COLO829 (cell line): ENCODE measurements around the gene AMBRA1.

ENCODE experiments used
- DNase-seq: peaks from one replicate; pipeline ENCODE4 v3.0.0; 2012; ENCODE audit warnings: low spot score

AMBRA1 gene

GRCh38 chr11:46504817-46505613 is 88.8 kb downstream of the AMBRA1 start:
- DNase-seq, result no peak

GRCh38 chr11:46499821-46500220 is 94.0 kb downstream of the AMBRA1 start:
- no peak for DNase-seq

GRCh38 chr11:46498968-46499367 is 94.9 kb downstream of the AMBRA1 start:
- DNase-seq, result no peak

- no peak for DNase-seq
Observed at GRCh38 chr11:46498179-46498578, 95.6 kb downstream of the AMBRA1 start.

- DNase-seq, result no peak
Observed at GRCh38 chr11:46497498-46497897, 96.3 kb downstream of the AMBRA1 start.

GRCh38 chr11:46493791-46494190 is 100.0 kb downstream of the AMBRA1 start:
- DNase-seq, result no peak

- no peak for DNase-seq
Observed at GRCh38 chr11:46492532-46492931, 101.3 kb downstream of the AMBRA1 start.

- DNase-seq, result no peak
Observed at GRCh38 chr11:46491661-46492330, 102.0 kb downstream of the AMBRA1 start.

- DNase-seq, result no peak
Observed at GRCh38 chr11:46490666-46491065, 103.2 kb downstream of the AMBRA1 start.

- DNase-seq, result peak; percentile 14
Observed at GRCh38 chr11:46489656-46490560, 103.9 kb downstream of the AMBRA1 start.

GRCh38 chr11:46485856-46486443 is 107.9 kb downstream of the AMBRA1 start:
- no peak for DNase-seq

GRCh38 chr11:46484101-46484500 is 109.7 kb downstream of the AMBRA1 start:
- DNase-seq, result no peak

GRCh38 chr11:46480909-46481308 is 112.9 kb downstream of the AMBRA1 start:
- DNase-seq, result no peak

GRCh38 chr11:46480166-46480726 is 113.6 kb downstream of the AMBRA1 start:
- DNase-seq, result no peak

- no peak for DNase-seq
Observed at GRCh38 chr11:46479601-46480000, 114.2 kb downstream of the AMBRA1 start.

GRCh38 chr11:46478196-46478595 is 115.6 kb downstream of the AMBRA1 start:
- no peak for DNase-seq

GRCh38 chr11:46477136-46477535 is 116.7 kb downstream of the AMBRA1 start:
- DNase-seq, result no peak

GRCh38 chr11:46475926-46476545 is 117.8 kb downstream of the AMBRA1 start:
- DNase-seq, result no peak

GRCh38 chr11:46475051-46475925 is 118.5 kb downstream of the AMBRA1 start:
- DNase-seq, result peak; percentile 47

- DNase-seq, result no peak
Observed at GRCh38 chr11:46472662-46472994, 121.2 kb downstream of the AMBRA1 start.
